Measurements from ENCODE around the gene UQCRHL. TPM values are rescaled to one million over a fixed set of nuclear protein-coding genes. Genes with fewer than 3 reads are reported as not detected.
"Not testable (repeated sequence)": the region's sequence is repeated elsewhere in the genome, so short reads cannot be mapped to it uniquely, and the experiment has no call there.

The UQCRHL gene
- total RNA-seq (2021; ENCODE audit: unreplicated experiment) (2.6 TPM), Bru-seq, nascent RNA (percentile 39 among the genes with signal in this experiment), BruChase-seq, experiment 1, labeled RNA remaining after a 2-hour chase (percentile 56 among the genes with signal in this experiment), BruChase-seq, experiment 2, labeled RNA remaining after a 6-hour chase (percentile 64 among the genes with signal in this experiment)
- 2.3 TPM for polyA plus RNA-seq (2012; ENCODE audit: insufficient read length)
- long read RNA-seq, partial matches to known transcripts: 0 of 1 reads
- long read RNA-seq, other reads (novel, unspliced or antisense): 0 of 1 reads

- peaks cover 21% of the 10 kb centered on the region for H3K4me1 ChIP-seq (ENCODE audit: control insufficient read depth, insufficient read depth, low read length)
- CTCF ChIA-PET; in situ Hi-C loops (cut with HindIII; ENCODE audit: low pct_unique_long_range_greater_than_20kb, low sequenced_read_pairs); ATAC-seq; H3K4me3 ChIP-seq (ENCODE audit: low read depth in 2 of 2, low read length in 2 of 2); POLR2A ChIA-PET; DNase-seq (ENCODE audit: low read depth, low spot score); BruUV-seq (replicated peaks); H3K27me3 ChIP-seq (ENCODE audit: control insufficient read depth, insufficient read depth, low read length); H3K9me3 ChIP-seq (ENCODE audit: control insufficient read depth, insufficient read depth, low read depth, low read length); H3K36me3 ChIP-seq (ENCODE audit: control insufficient read depth, insufficient read depth, low read length): not testable (repeated sequence)
- intact Hi-C loops (cut with micrococcal nuclease; ENCODE audit: unreplicated experiment): loop anchor here (10.0 kb wide), 1 partner anchor 107 kb away; no protein-coding TSS in a partner anchor
- H3K27ac ChIP-seq (ENCODE audit: low read length): peak within 1 kb of the TSS; percentile 15; the same call in 1 of the 2 replicates
Observed at GRCh38 chr1:15807549-15807948, at the start of gene UQCRHL. Gene UQCRHL (minus strand): TSS chr1:15807649. CDS start chr1:15807649, 0 bp downstream.

- H3K27ac ChIP-seq (ENCODE audit: low read length): no peak overlapping the region
- no peak for DNase-seq (ENCODE audit: low read depth, low spot score)
- in situ Hi-C loops (cut with HindIII; ENCODE audit: low pct_unique_long_range_greater_than_20kb, low sequenced_read_pairs) (no loop called here), intact Hi-C loops (cut with micrococcal nuclease; ENCODE audit: unreplicated experiment) (no loop called here)
- ChIA-PET POLR2A (interaction anchor here (0.6 kb wide), 1 partner anchor 9 kb away, joined by 3 read pairs; no protein-coding TSS in a partner anchor), CTCF (no interaction called here)
- no peak overlapping the region for H3K4me3 ChIP-seq (ENCODE audit: low read depth in 2 of 2, low read length in 2 of 2)
- peaks cover 20% of the 10 kb centered on the region for H3K4me1 ChIP-seq (ENCODE audit: control insufficient read depth, insufficient read depth, low read length)
- no peaks in the 10 kb centered on the region for H3K27me3 ChIP-seq (ENCODE audit: control insufficient read depth, insufficient read depth, low read length)
- no TSS peak for BruUV-seq (replicated peaks)
- no peak for ATAC-seq
- H3K36me3 ChIP-seq (ENCODE audit: control insufficient read depth, insufficient read depth, low read length): no peaks in the 10 kb centered on the region
- TF ChIP-seq SIN3A (IDR thresholded peaks at IDR 0.05; ENCODE audit: borderline replicate concordance, insufficient read depth, low read depth, low read length) (no peak), CTCF (IDR thresholded peaks at IDR 0.05) (no peak), REST (IDR thresholded peaks at IDR 0.05; ENCODE audit: insufficient read depth in 1 of 2, low read depth in 2 of 2, low read length in 1 of 2) (no peak), TCF7L2 (IDR thresholded peaks at IDR 0.05; ENCODE audit: low read depth, low read length) (no peak), POLR2AphosphoS5 (IDR thresholded peaks at IDR 0.05; ENCODE audit: low read depth, low read length) (no peak)
- no peaks in the 10 kb centered on the region for H3K9me3 ChIP-seq (ENCODE audit: control insufficient read depth, insufficient read depth, low read depth, low read length)
Observed at GRCh38 chr1:15856888-15857287, 49.4 kb upstream of the UQCRHL start.

GRCh38 chr1:15852828-15853302 lies 45.4 kb upstream of the UQCRHL start:
- DNase-seq (ENCODE audit: low read depth, low spot score) (no peak), ATAC-seq (no peak)
- intact Hi-C loops (cut with micrococcal nuclease; ENCODE audit: unreplicated experiment) (no loop called here), in situ Hi-C loops (cut with HindIII; ENCODE audit: low pct_unique_long_range_greater_than_20kb, low sequenced_read_pairs) (no loop called here)
- Histone ChIP-seq H3K4me3 (ENCODE audit: low read depth in 2 of 2, low read length in 2 of 2) (no peak overlapping the region), H3K4me1 (ENCODE audit: control insufficient read depth, insufficient read depth, low read length) (peaks cover 30% of the 10 kb centered on the region), H3K36me3 (ENCODE audit: control insufficient read depth, insufficient read depth, low read length) (peaks cover 4% of the 10 kb centered on the region; the same call in 1 of the 2 replicates), H3K9me3 (ENCODE audit: control insufficient read depth, insufficient read depth, low read depth, low read length) (no peaks in the 10 kb centered on the region), H3K27ac (ENCODE audit: low read length) (peak overlapping the region; percentile 53; the same call in 1 of the 2 replicates), H3K27me3 (ENCODE audit: control insufficient read depth, insufficient read depth, low read length) (no peaks in the 10 kb centered on the region)
- no TSS peak for BruUV-seq (replicated peaks)
- ChIA-PET POLR2A (no interaction called here), CTCF (no interaction called here)
- TF ChIP-seq CTCF (IDR thresholded peaks at IDR 0.05) (no peak), POLR2AphosphoS5 (IDR thresholded peaks at IDR 0.05; ENCODE audit: low read depth, low read length) (no peak)

Measured in Panc1 (cell line).